Measurements from ENCODE around the gene XPR1.

- no peak for TF ChIP-seq EZH2phosphoT487 (IDR thresholded peaks at IDR 0.05; ENCODE audit: borderline replicate concordance, low read length)
- TF ChIP-seq CTCF (IDR thresholded peaks at IDR 0.05; ENCODE audit: low read depth, low read length, poor library complexity, severe bottlenecking): no peak
These were observed 21.2 kb upstream of the XPR1 start for GRCh38 chr1:180610556-180611015.

Data from DOHH2 (cell line).